Spleen (tissue), 7 donors: ENCODE results near the gene PACRG.

Source experiments
- CTCF ChIP-seq, 11 experiments: fragments of 200-600 bp in 7 of 11; fragments of 450-650 bp in 4 of 11; sonication (generic) in 4 of 11; IDR thresholded peaks in 8 of 11; conservative IDR thresholded peaks in 3 of 11; 1 replicate in 7 of 11; 2 replicates in 4 of 11; pipeline versions ENCODE4 v1.4.0 to v1.8.0; 2016 to 2021; ENCODE audit warnings: antibody characterized with exemption in 11 of 11, inconsistent platforms in 4 of 11, mild to moderate bottlenecking in 1 of 11
- POLR2A ChIP-seq, 3 donors: fragments of 450-650 bp; IDR thresholded peaks; one replicate each; pipeline ENCODE4 v1.5.1; 2017; ENCODE audit warnings: antibody characterized with exemption in 3 of 3, mild to moderate bottlenecking in 1 of 3
- donor health status: DM: no; HTN: no; CAD: no; lungs with moderate emphysema.
- donor health status: DM: no; HTN: no; CAD: no.
- donor health status: DM: no; HTN: no; CAD: no.

DNA sequence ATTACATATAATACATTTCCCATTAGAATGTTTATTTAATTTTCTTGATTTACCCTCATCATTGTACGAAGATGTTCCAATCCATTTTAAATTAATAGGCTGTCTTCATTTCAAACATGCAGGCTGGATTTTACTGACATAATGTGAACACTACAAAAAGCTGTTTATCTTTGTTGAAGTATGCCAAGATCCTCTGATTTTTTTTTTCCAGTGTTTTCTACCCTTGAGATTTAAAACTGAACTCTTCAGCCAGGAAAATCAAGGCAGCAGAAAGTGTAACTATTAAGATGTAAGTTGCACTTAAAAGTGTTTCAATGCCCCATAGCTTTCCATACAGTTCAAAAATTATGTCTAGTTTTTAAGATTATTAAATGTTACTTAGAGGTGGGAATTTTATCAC lies 43.7 kb upstream of the PACRG start:
- no peak for TF ChIP-seq CTCF (IDR thresholded peaks at IDR 0.05 in 8 of 11, conservative IDR thresholded peaks at IDR 0.05 in 3 of 11)
- no peak for TF ChIP-seq POLR2A (IDR thresholded peaks at IDR 0.05)
